Sigmoid colon (tissue), 4 donors: Measurements from ENCODE around the gene TMEM198.

Experiments
- CTCF ChIP-seq, 4 experiments: fragments of 450-650 bp in 3 of 4; fragments of 200-600 bp in 1 of 4; IDR thresholded peaks; one replicate each; pipeline ENCODE4 v1.5.1; 2016 to 2019; ENCODE audit warnings: antibody characterized with exemption in 4 of 4, mild to moderate bottlenecking in 3 of 4, moderate library complexity in 2 of 4
- POLR2A ChIP-seq, 2 donors: fragments of 450-650 bp; IDR thresholded peaks; one replicate each; pipeline ENCODE4 v1.6.1; 2016; ENCODE audit warnings: antibody characterized with exemption in 2 of 2, mild to moderate bottlenecking in 2 of 2, moderate library complexity in 2 of 2
- POLR2AphosphoS5 ChIP-seq, 4 donors: sonication (generic); formaldehyde crosslinking; IDR thresholded peaks; one replicate each; pipeline ENCODE4 v1.6.1; 2017; ENCODE audit warnings: antibody characterized with exemption in 4 of 4

GRCh38 chr2:219536425-219536824 lies 7.4 kb upstream of the TMEM198 start:
- TF ChIP-seq CTCF (IDR thresholded peaks at IDR 0.05) (no peak), POLR2AphosphoS5 (IDR thresholded peaks at IDR 0.05) (no peak), POLR2A (IDR thresholded peaks at IDR 0.05) (no peak)
